ENCODE data around the gene TLK1. TPM values are rescaled to one million over a fixed set of nuclear protein-coding genes. Genes with fewer than 3 reads are reported as not detected.
A peak's percentile ranks its signal among the peaks of the same experiment; 100 is the strongest.

The TLK1 gene
- total and polyA plus RNA-seq, 7 experiments from 2014 or later, result 40.0 to 191 (median 113) TPM

- ChIA-PET POLR2A (no interaction called here), CTCF (interaction anchor here (1.2 kb wide), 1 partner anchor 29 kb away, joined by 4 read pairs; no protein-coding TSS in a partner anchor)
- ATAC-seq (no peak), DNase-seq (no peak)
- Mint-ChIP-seq H3K4me1 (peaks cover 0 to 29% (median 10%) of the 10 kb centered on the region in 7 donors), H3K27me3 (no peaks in the 10 kb centered on the region), H3K4me3 (no peak overlapping the region), H3K36me3 (peaks cover 9 to 58% (median 48%) of the 10 kb centered on the region in 5 donors), H3K9me3 (peaks cover 0 to 2% (median 0%) of the 10 kb centered on the region in 11 donors), H3K27ac (peak overlapping the region in 2 of 9 donors; percentile 6 to 30)
- Histone ChIP-seq H3K4me3 (ENCODE audit: low read length) (no peak overlapping the region), H3K4me1 (ENCODE audit: control insufficient read depth in 2 of 2, insufficient read depth in 2 of 2, low read length in 2 of 2) (no peaks in the 10 kb centered on the region), H3K9me3 (ENCODE audit: control insufficient read depth in 2 of 3, low read length in 3 of 3) (no peaks in the 10 kb centered on the region), H3K27me3 (ENCODE audit: control insufficient read depth in 2 of 2, insufficient read depth in 2 of 2, low read length in 2 of 2) (no peaks in the 10 kb centered on the region), H3K27ac (ENCODE audit: low read depth, low read length) (no peak overlapping the region), H3K36me3 (ENCODE audit: control insufficient read depth in 2 of 3, insufficient read depth in 3 of 3, low read length in 3 of 3) (peaks cover 0 to 25% (median 4%) of the 10 kb centered on the region in 3 experiments)
- intact Hi-C loops (cut with micrococcal nuclease), result no loop called here
These were observed 103.1 kb downstream of the TLK1 start for GRCh38 chr2:171057575-171057974.

- no peak for DNase-seq
- no peaks in the 10 kb centered on the region for H3K9me3 ChIP-seq (ENCODE audit: control insufficient read depth in 2 of 3, low read length in 3 of 3)
- peak overlapping the region in 2 of 9 donors; percentile 1 to 24 for H3K27ac Mint-ChIP-seq
- H3K27ac ChIP-seq (ENCODE audit: low read depth, low read length), result no peak overlapping the region
- no peaks in the 10 kb centered on the region for H3K4me1 ChIP-seq (ENCODE audit: control insufficient read depth in 2 of 2, insufficient read depth in 2 of 2, low read length in 2 of 2)
- peaks cover 0 to 27% (median 4%) of the 10 kb centered on the region in 3 experiments for H3K36me3 ChIP-seq (ENCODE audit: control insufficient read depth in 2 of 3, insufficient read depth in 3 of 3, low read length in 3 of 3)
- peaks cover 0 to 3% (median 0%) of the 10 kb centered on the region in 11 donors for H3K9me3 Mint-ChIP-seq
- no peak overlapping the region for H3K4me3 ChIP-seq (ENCODE audit: low read length)
- no peaks in the 10 kb centered on the region for H3K27me3 Mint-ChIP-seq
- H3K4me1 Mint-ChIP-seq, result peaks cover 0 to 25% (median 6%) of the 10 kb centered on the region in 7 donors
- no peaks in the 10 kb centered on the region for H3K27me3 ChIP-seq (ENCODE audit: control insufficient read depth in 2 of 2, insufficient read depth in 2 of 2, low read length in 2 of 2)
- peaks cover 13 to 67% (median 55%) of the 10 kb centered on the region in 5 donors for H3K36me3 Mint-ChIP-seq
- no peak overlapping the region for H3K4me3 Mint-ChIP-seq
- ChIA-PET CTCF (no interaction called here), POLR2A (no interaction called here)
- intact Hi-C loops (cut with micrococcal nuclease), result loop anchor here in 1 of 2 donors (1.0 kb wide), 1 partner anchor 8 kb away; no protein-coding TSS in a partner anchor
- ATAC-seq, result no peak
These were observed 104.4 kb downstream of the TLK1 start for GRCh38 chr2:171056307-171056706.

- Histone ChIP-seq H3K27me3 (ENCODE audit: control insufficient read depth in 2 of 2, insufficient read depth in 2 of 2, low read length in 2 of 2) (no peaks in the 10 kb centered on the region), H3K27ac (ENCODE audit: low read depth, low read length) (no peak overlapping the region), H3K9me3 (ENCODE audit: control insufficient read depth in 2 of 3, low read length in 3 of 3) (no peaks in the 10 kb centered on the region), H3K36me3 (ENCODE audit: control insufficient read depth in 2 of 3, insufficient read depth in 3 of 3, low read length in 3 of 3) (peaks cover 0 to 35% (median 7%) of the 10 kb centered on the region in 3 experiments), H3K4me1 (ENCODE audit: control insufficient read depth in 2 of 2, insufficient read depth in 2 of 2, low read length in 2 of 2) (peaks cover 0 to 3% of the 10 kb centered on the region in 2 donors), H3K4me3 (ENCODE audit: low read length) (no peak overlapping the region)
- ChIA-PET POLR2A (no interaction called here), CTCF (interaction anchor here (1.0 kb wide), 1 partner anchor 38 kb away, joined by 3 read pairs; no protein-coding TSS in a partner anchor)
- peak overlapping the region in 4 of 9 donors; percentile 6 to 62 (median 58) for H3K27ac Mint-ChIP-seq
- peaks cover 24 to 71% (median 63%) of the 10 kb centered on the region in 5 donors for H3K36me3 Mint-ChIP-seq
- H3K27me3 Mint-ChIP-seq, result no peaks in the 10 kb centered on the region
- DNase-seq (no peak), ATAC-seq (no peak)
- intact Hi-C loops (cut with micrococcal nuclease), result no loop called here
- peaks cover 0 to 3% (median 0%) of the 10 kb centered on the region in 11 donors for H3K9me3 Mint-ChIP-seq
- peaks cover 3 to 20% (median 5%) of the 10 kb centered on the region in 7 donors for H3K4me1 Mint-ChIP-seq
- no peak overlapping the region for H3K4me3 Mint-ChIP-seq
These were observed 111.0 kb downstream of the TLK1 start for GRCh38 chr2:171049691-171050090.

- no peak overlapping the region for H3K27ac ChIP-seq (ENCODE audit: low read depth, low read length)
- intact Hi-C loops (cut with micrococcal nuclease), result loop anchor here in 1 of 2 donors (2.0 kb wide), 1 partner anchor 13 kb away; no protein-coding TSS in a partner anchor
- no peaks in the 10 kb centered on the region for H3K27me3 Mint-ChIP-seq
- H3K36me3 ChIP-seq (ENCODE audit: control insufficient read depth in 2 of 3, insufficient read depth in 3 of 3, low read length in 3 of 3), result peaks cover 0 to 27% (median 7%) of the 10 kb centered on the region in 3 experiments
- H3K9me3 Mint-ChIP-seq, result peaks cover 0 to 19% (median 3%) of the 10 kb centered on the region in 11 donors
- peak overlapping the region in 6 of 9 donors; percentile 9 to 96 (median 50) for H3K27ac Mint-ChIP-seq
- DNase-seq, result no peak
- H3K4me3 Mint-ChIP-seq, result no peak overlapping the region
- H3K4me1 ChIP-seq (ENCODE audit: control insufficient read depth in 2 of 2, insufficient read depth in 2 of 2, low read length in 2 of 2), result peaks cover 6 to 30% of the 10 kb centered on the region in 2 donors
- H3K36me3 Mint-ChIP-seq, result peaks cover 31 to 70% (median 58%) of the 10 kb centered on the region in 5 donors
- H3K27me3 ChIP-seq (ENCODE audit: control insufficient read depth in 2 of 2, insufficient read depth in 2 of 2, low read length in 2 of 2), result no peaks in the 10 kb centered on the region
- H3K4me1 Mint-ChIP-seq, result peaks cover 25 to 50% (median 32%) of the 10 kb centered on the region in 7 donors
- no peak overlapping the region for H3K4me3 ChIP-seq (ENCODE audit: low read length)
- POLR2A ChIA-PET, result no interaction called here
- H3K9me3 ChIP-seq (ENCODE audit: control insufficient read depth in 2 of 3, low read length in 3 of 3), result no peaks in the 10 kb centered on the region
- no peak for ATAC-seq
- CTCF ChIA-PET, result no interaction called here
These were observed 114.6 kb downstream of the TLK1 start for GRCh38 chr2:171046048-171046560.

DNA sequence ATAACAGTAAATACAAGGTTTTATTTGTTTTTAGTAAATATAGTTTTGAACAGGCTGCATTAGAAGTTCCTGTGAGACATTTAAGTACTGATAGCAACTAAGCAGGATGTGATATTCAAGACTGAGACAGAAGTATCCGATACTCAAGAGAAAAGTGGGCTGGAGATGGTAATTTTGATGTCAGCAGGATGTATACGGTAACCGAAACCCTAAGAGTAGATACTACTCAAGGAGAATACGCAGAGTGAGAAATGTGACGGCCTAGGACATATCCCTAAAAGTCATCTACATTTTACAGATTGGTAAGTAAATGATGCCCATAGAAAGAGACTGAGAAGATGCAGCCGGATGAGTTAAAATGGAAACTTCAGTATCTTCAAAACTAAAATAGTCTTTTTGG is 116.3 kb downstream of the TLK1 start:
- POLR2A ChIA-PET, result interaction anchor here (0.6 to 1.6 kb wide), 2 partner anchors 34 to 43 kb away, joined by 4 to 7 read pairs; no protein-coding TSS in a partner anchor
- ATAC-seq, result peak; percentile 37
- Mint-ChIP-seq H3K27ac (peak overlapping the region; percentile 51 to 97 (median 85)), H3K9me3 (peaks cover 0 to 19% (median 3%) of the 10 kb centered on the region in 11 donors), H3K27me3 (no peaks in the 10 kb centered on the region), H3K4me1 (peaks cover 23 to 52% (median 39%) of the 10 kb centered on the region in 7 donors), H3K36me3 (peaks cover 29 to 65% (median 53%) of the 10 kb centered on the region in 5 donors), H3K4me3 (peak overlapping the region in 4 of 10 donors; percentile 5 to 31 (median 10))
- H3K36me3 ChIP-seq (ENCODE audit: control insufficient read depth in 2 of 3, insufficient read depth in 3 of 3, low read length in 3 of 3), result peaks cover 0 to 21% (median 7%) of the 10 kb centered on the region in 3 experiments
- H3K27me3 ChIP-seq (ENCODE audit: control insufficient read depth in 2 of 2, insufficient read depth in 2 of 2, low read length in 2 of 2), result no peaks in the 10 kb centered on the region
- no peaks in the 10 kb centered on the region for H3K9me3 ChIP-seq (ENCODE audit: control insufficient read depth in 2 of 3, low read length in 3 of 3)
- H3K4me3 ChIP-seq (ENCODE audit: low read length), result no peak overlapping the region
- peak in 5 of 9 donors; percentile 1 to 27 (median 15) for DNase-seq
- CTCF ChIA-PET, result no interaction called here
- H3K27ac ChIP-seq (ENCODE audit: low read depth, low read length), result peak overlapping the region; percentile 4
- peaks cover 6 to 30% of the 10 kb centered on the region in 2 donors for H3K4me1 ChIP-seq (ENCODE audit: control insufficient read depth in 2 of 2, insufficient read depth in 2 of 2, low read length in 2 of 2)
- intact Hi-C loops (cut with micrococcal nuclease), result loop anchor here in 1 of 2 donors (1.0 to 2.0 kb wide), 2 partner anchors 14 to 115 kb away; no protein-coding TSS in a partner anchor

GRCh38 chr2:171042253-171042969 is 118.3 kb downstream of the TLK1 start:
- Mint-ChIP-seq H3K27me3 (no peaks in the 10 kb centered on the region), H3K36me3 (peaks cover 30 to 68% (median 55%) of the 10 kb centered on the region in 5 donors), H3K4me3 (peak overlapping the region in 9 of 10 donors; percentile 26 to 86 (median 59)), H3K9me3 (peaks cover 0 to 19% (median 3%) of the 10 kb centered on the region in 11 donors), H3K4me1 (peaks cover 23 to 51% (median 40%) of the 10 kb centered on the region in 7 donors), H3K27ac (peak overlapping the region; percentile 85 to 97 (median 95))
- DNase-seq, result peak in 6 of 9 donors; percentile 30 to 55 (median 44)
- H3K9me3 ChIP-seq (ENCODE audit: control insufficient read depth in 2 of 3, low read length in 3 of 3), result no peaks in the 10 kb centered on the region
- H3K27me3 ChIP-seq (ENCODE audit: control insufficient read depth in 2 of 2, insufficient read depth in 2 of 2, low read length in 2 of 2), result no peaks in the 10 kb centered on the region
- no peak overlapping the region for H3K4me3 ChIP-seq (ENCODE audit: low read length)
- ChIA-PET CTCF (interaction anchor here (0.7 kb wide), 2 partner anchors 20 to 119 kb away, joined by 3 read pairs; no protein-coding TSS in a partner anchor), POLR2A (interaction anchor here (0.7 to 1.5 kb wide), 5 partner anchors 9 to 375 kb away, joined by 3 to 7 read pairs (median 4); no protein-coding TSS in a partner anchor)
- peak; percentile 42 for ATAC-seq
- peaks cover 0 to 22% (median 7%) of the 10 kb centered on the region in 3 experiments for H3K36me3 ChIP-seq (ENCODE audit: control insufficient read depth in 2 of 3, insufficient read depth in 3 of 3, low read length in 3 of 3)
- intact Hi-C loops (cut with micrococcal nuclease), result loop anchor here (1.0 to 2.0 kb wide), 3 partner anchors 24 to 45 kb away; no protein-coding TSS in a partner anchor
- H3K4me1 ChIP-seq (ENCODE audit: control insufficient read depth in 2 of 2, insufficient read depth in 2 of 2, low read length in 2 of 2), result peaks cover 6 to 30% of the 10 kb centered on the region in 2 donors
- H3K27ac ChIP-seq (ENCODE audit: low read depth, low read length), result peak overlapping the region; percentile 43
